IMR-90 (cell line): Measurements from ENCODE around the gene STX16.

Experiments
- BHLHE40 ChIP-seq: fragments of 150-350 bp; IDR thresholded peaks from 2 replicates; pipeline ENCODE4 v1.6.1; 2016; ENCODE audit warnings: mild to moderate bottlenecking, low read depth, low read length
- MXI1 ChIP-seq: IDR thresholded peaks from 2 replicates; pipeline ENCODE4 v1.6.1; 2012; ENCODE audit warnings: low read depth, mild to moderate bottlenecking, low read length, moderate library complexity, borderline replicate concordance
- POLR2A ChIP-seq: IDR thresholded peaks from 2 replicates; pipeline ENCODE4 v1.6.1; 2012; ENCODE audit warnings: mild to moderate bottlenecking, low read depth, low read length
- RCOR1 ChIP-seq: IDR thresholded peaks from 2 replicates; pipeline ENCODE4 v1.6.1; 2012; ENCODE audit warnings: mild to moderate bottlenecking, low read length, improper control_type of control experiment; ENCODE audit not compliant: insufficient replicate concordance
- RFX5 ChIP-seq: IDR thresholded peaks from 2 replicates; pipeline ENCODE4 v1.8.0; 2012; ENCODE audit warnings: low read depth, mild to moderate bottlenecking, low read length, moderate library complexity
- TF ChIP-seq, protein P1 (sequence below): conservative IDR thresholded peaks from 2 replicates; pipeline ENCODE4 v1.5.1; 2012; ENCODE audit warnings: mild to moderate bottlenecking, low read depth, low read length, improper control_type of control experiment

DNA sequence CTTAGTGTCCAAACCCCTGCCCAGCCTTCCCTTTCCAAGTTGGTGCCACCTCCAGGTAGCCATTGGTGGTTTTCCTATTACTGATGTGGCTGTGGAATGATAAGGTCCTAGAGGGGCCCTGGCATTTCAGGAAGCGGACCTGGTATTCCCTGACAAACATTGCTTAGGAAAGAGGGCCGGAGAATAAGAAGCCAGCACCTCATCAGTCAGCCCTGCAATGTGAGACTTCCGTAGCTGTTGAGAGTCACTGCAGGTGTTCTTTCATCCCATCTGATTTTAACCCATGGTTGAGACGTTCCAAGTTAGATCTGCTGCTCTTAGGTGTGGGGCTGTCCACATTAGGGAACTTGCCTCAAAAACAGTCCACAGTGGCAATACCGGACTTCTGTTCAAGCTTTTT, 26.7 kb downstream of the STX16 start:
- no peak for TF ChIP-seq RFX5
- no peak for TF ChIP-seq MXI1
- TF ChIP-seq, protein P1, sequence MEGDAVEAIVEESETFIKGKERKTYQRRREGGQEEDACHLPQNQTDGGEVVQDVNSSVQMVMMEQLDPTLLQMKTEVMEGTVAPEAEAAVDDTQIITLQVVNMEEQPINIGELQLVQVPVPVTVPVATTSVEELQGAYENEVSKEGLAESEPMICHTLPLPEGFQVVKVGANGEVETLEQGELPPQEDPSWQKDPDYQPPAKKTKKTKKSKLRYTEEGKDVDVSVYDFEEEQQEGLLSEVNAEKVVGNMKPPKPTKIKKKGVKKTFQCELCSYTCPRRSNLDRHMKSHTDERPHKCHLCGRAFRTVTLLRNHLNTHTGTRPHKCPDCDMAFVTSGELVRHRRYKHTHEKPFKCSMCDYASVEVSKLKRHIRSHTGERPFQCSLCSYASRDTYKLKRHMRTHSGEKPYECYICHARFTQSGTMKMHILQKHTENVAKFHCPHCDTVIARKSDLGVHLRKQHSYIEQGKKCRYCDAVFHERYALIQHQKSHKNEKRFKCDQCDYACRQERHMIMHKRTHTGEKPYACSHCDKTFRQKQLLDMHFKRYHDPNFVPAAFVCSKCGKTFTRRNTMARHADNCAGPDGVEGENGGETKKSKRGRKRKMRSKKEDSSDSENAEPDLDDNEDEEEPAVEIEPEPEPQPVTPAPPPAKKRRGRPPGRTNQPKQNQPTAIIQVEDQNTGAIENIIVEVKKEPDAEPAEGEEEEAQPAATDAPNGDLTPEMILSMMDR = no peak
- no peak for TF ChIP-seq POLR2A
- TF ChIP-seq BHLHE40 = no peak
- no peak for TF ChIP-seq RCOR1
